Measurements from ENCODE around the gene VPS8. TPM values are rescaled to one million over a fixed set of nuclear protein-coding genes. Genes with fewer than 3 reads are reported as not detected.

VPS8 gene
- total and polyA plus RNA-seq, 3 experiments from 2014 or later: 19.6 to 30.2 (median 22.3) TPM

GRCh38 chr3:184808021-184808420 is 3.9 kb upstream of the VPS8 start:
- Histone ChIP-seq H3K9me3 (ENCODE audit: low read length) (no peaks in the 10 kb centered on the region), H3K4me1 (ENCODE audit: insufficient read depth, low read length) (peaks cover 13% of the 10 kb centered on the region), H3K27ac (ENCODE audit: low read depth, low read length) (no peak overlapping the region), H3K27me3 (ENCODE audit: insufficient read depth, low read length, poor library complexity, severe bottlenecking) (no peaks in the 10 kb centered on the region), H3K4me3 (ENCODE audit: low read length) (no peak overlapping the region), H3K36me3 (ENCODE audit: insufficient read depth, low read length) (no peaks in the 10 kb centered on the region)
- H3K27me3 Mint-ChIP-seq: peaks cover 2 to 5% of the 10 kb centered on the region in 2 donors
- ChIA-PET CTCF (interaction anchor here (0.8 kb wide), 1 partner anchor 10 kb away, joined by 3 read pairs; no protein-coding TSS in a partner anchor), POLR2A (no interaction called here)
- H3K9me3 Mint-ChIP-seq: peaks cover 0 to 2% (median 0%) of the 10 kb centered on the region in 5 donors
- DNase-seq: no peak
- H3K27ac Mint-ChIP-seq: no peak overlapping the region
- peaks cover 13 to 17% (median 17%) of the 10 kb centered on the region in 3 donors for H3K4me1 Mint-ChIP-seq
- peaks cover 0 to 7% (median 2%) of the 10 kb centered on the region in 3 donors for H3K36me3 Mint-ChIP-seq
- no peak overlapping the region for H3K4me3 Mint-ChIP-seq

- no peak overlapping the region for H3K27ac Mint-ChIP-seq
- H3K27me3 ChIP-seq (ENCODE audit: insufficient read depth, low read length, poor library complexity, severe bottlenecking): no peaks in the 10 kb centered on the region
- peak overlapping the region in 1 of 7 donors; percentile 52 for H3K4me3 Mint-ChIP-seq
- no peaks in the 10 kb centered on the region for H3K9me3 ChIP-seq (ENCODE audit: low read length)
- peaks cover 0 to 7% (median 3%) of the 10 kb centered on the region in 3 donors for H3K36me3 Mint-ChIP-seq
- H3K4me1 Mint-ChIP-seq: peaks cover 27 to 35% (median 34%) of the 10 kb centered on the region in 3 donors
- ChIA-PET POLR2A (no interaction called here), CTCF (no interaction called here)
- H3K36me3 ChIP-seq (ENCODE audit: insufficient read depth, low read length): no peaks in the 10 kb centered on the region
- peaks cover 31% of the 10 kb centered on the region for H3K4me1 ChIP-seq (ENCODE audit: insufficient read depth, low read length)
- peaks cover 0 to 2% (median 0%) of the 10 kb centered on the region in 5 donors for H3K9me3 Mint-ChIP-seq
- no peak overlapping the region for H3K4me3 ChIP-seq (ENCODE audit: low read length)
- no peak overlapping the region for H3K27ac ChIP-seq (ENCODE audit: low read depth, low read length)
- H3K27me3 Mint-ChIP-seq: peaks cover 2% of the 10 kb centered on the region in 2 donors
- no peak for DNase-seq
Observed at GRCh38 chr3:184810146-184810545, 1.8 kb upstream of the VPS8 start.

GRCh38 chr3:184811034-184811433 is 932 bp upstream of the VPS8 start:
- Histone ChIP-seq H3K4me3 (ENCODE audit: low read length) (no peak overlapping the region), H3K27me3 (ENCODE audit: insufficient read depth, low read length, poor library complexity, severe bottlenecking) (no peaks in the 10 kb centered on the region), H3K9me3 (ENCODE audit: low read length) (no peaks in the 10 kb centered on the region), H3K4me1 (ENCODE audit: insufficient read depth, low read length) (peaks cover 40% of the 10 kb centered on the region), H3K36me3 (ENCODE audit: insufficient read depth, low read length) (no peaks in the 10 kb centered on the region), H3K27ac (ENCODE audit: low read depth, low read length) (no peak overlapping the region)
- DNase-seq: no peak
- H3K9me3 Mint-ChIP-seq: peaks cover 0 to 2% (median 0%) of the 10 kb centered on the region in 5 donors
- H3K4me3 Mint-ChIP-seq: peak overlapping the region in 1 of 7 donors; percentile 11
- ChIA-PET CTCF (no interaction called here), POLR2A (no interaction called here)
- peak overlapping the region in 1 of 8 donors; percentile 4 for H3K27ac Mint-ChIP-seq
- peaks cover 0 to 2% of the 10 kb centered on the region in 2 donors for H3K27me3 Mint-ChIP-seq
- peaks cover 33 to 44% (median 42%) of the 10 kb centered on the region in 3 donors for H3K4me1 Mint-ChIP-seq
- H3K36me3 Mint-ChIP-seq: peaks cover 0 to 9% (median 3%) of the 10 kb centered on the region in 3 donors

- DNase-seq: no peak
Observed at GRCh38 chr3:184811663-184811998, 335 bp upstream of the VPS8 start.

GRCh38 chr3:184812662-184813042 is 686 bp downstream of the VPS8 start:
- Mint-ChIP-seq H3K4me1 (peaks cover 38 to 53% (median 52%) of the 10 kb centered on the region in 3 donors), H3K36me3 (peaks cover 0 to 22% (median 9%) of the 10 kb centered on the region in 3 donors), H3K27ac (peak overlapping the region; percentile 80 to 99 (median 96)), H3K9me3 (peaks cover 0 to 2% (median 0%) of the 10 kb centered on the region in 5 donors), H3K4me3 (peak overlapping the region; percentile 92 to 99 (median 97)), H3K27me3 (peaks cover 0 to 2% of the 10 kb centered on the region in 2 donors)
- no peaks in the 10 kb centered on the region for H3K9me3 ChIP-seq (ENCODE audit: low read length)
- POLR2A ChIA-PET: no interaction called here
- H3K36me3 ChIP-seq (ENCODE audit: insufficient read depth, low read length): no peaks in the 10 kb centered on the region
- peak in 3 of 5 donors; percentile 21 to 55 (median 23) for DNase-seq
- H3K27ac ChIP-seq (ENCODE audit: low read depth, low read length): peak overlapping the region; percentile 77
- H3K4me1 ChIP-seq (ENCODE audit: insufficient read depth, low read length): peaks cover 40% of the 10 kb centered on the region
- H3K4me3 ChIP-seq (ENCODE audit: low read length): peak overlapping the region; percentile 96
- H3K27me3 ChIP-seq (ENCODE audit: insufficient read depth, low read length, poor library complexity, severe bottlenecking): no peaks in the 10 kb centered on the region
- CTCF ChIA-PET: interaction anchor here (0.9 to 1.7 kb wide), 4 partner anchors 10 to 24 kb away, joined by 5 to 9 read pairs (median 5); no protein-coding TSS in a partner anchor

More at GRCh38 chr3:184811663-184811998, 335 bp upstream of the VPS8 start:
- H3K9me3 Mint-ChIP-seq: peaks cover 0 to 2% (median 0%) of the 10 kb centered on the region in 5 donors
- no peak overlapping the region for H3K27ac ChIP-seq (ENCODE audit: low read depth, low read length)
- ChIA-PET CTCF (interaction anchor here (0.9 to 1.2 kb wide), 3 partner anchors 9 to 25 kb away, joined by 5 read pairs; no protein-coding TSS in a partner anchor), POLR2A (no interaction called here)
- H3K27me3 ChIP-seq (ENCODE audit: insufficient read depth, low read length, poor library complexity, severe bottlenecking): no peaks in the 10 kb centered on the region
- H3K27ac Mint-ChIP-seq: peak overlapping the region in 6 of 8 donors; percentile 80 to 99 (median 96)
- H3K4me1 Mint-ChIP-seq: peaks cover 37 to 50% (median 48%) of the 10 kb centered on the region in 3 donors
- peaks cover 0 to 2% of the 10 kb centered on the region in 2 donors for H3K27me3 Mint-ChIP-seq
- peaks cover 0 to 15% (median 7%) of the 10 kb centered on the region in 3 donors for H3K36me3 Mint-ChIP-seq
- H3K36me3 ChIP-seq (ENCODE audit: insufficient read depth, low read length): no peaks in the 10 kb centered on the region
- H3K4me3 ChIP-seq (ENCODE audit: low read length): peak overlapping the region; percentile 96
- no peaks in the 10 kb centered on the region for H3K9me3 ChIP-seq (ENCODE audit: low read length)
- peak overlapping the region; percentile 92 to 99 (median 97) for H3K4me3 Mint-ChIP-seq
- peaks cover 40% of the 10 kb centered on the region for H3K4me1 ChIP-seq (ENCODE audit: insufficient read depth, low read length)

GRCh38 chr3:184813357-184813756 is 1.4 kb downstream of the VPS8 start:
- no peak for DNase-seq
- Mint-ChIP-seq H3K36me3 (peaks cover 0 to 22% (median 11%) of the 10 kb centered on the region in 3 donors), H3K4me3 (peak overlapping the region; percentile 92 to 99 (median 97)), H3K9me3 (peaks cover 0 to 2% (median 0%) of the 10 kb centered on the region in 5 donors), H3K27ac (peak overlapping the region in 7 of 8 donors; percentile 24 to 96 (median 61)), H3K4me1 (peaks cover 41 to 55% (median 53%) of the 10 kb centered on the region in 3 donors), H3K27me3 (peaks cover 0 to 2% of the 10 kb centered on the region in 2 donors)
- Histone ChIP-seq H3K27ac (ENCODE audit: low read depth, low read length) (peak overlapping the region; percentile 77), H3K9me3 (ENCODE audit: low read length) (no peaks in the 10 kb centered on the region), H3K4me3 (ENCODE audit: low read length) (peak overlapping the region; percentile 96), H3K27me3 (ENCODE audit: insufficient read depth, low read length, poor library complexity, severe bottlenecking) (no peaks in the 10 kb centered on the region), H3K4me1 (ENCODE audit: insufficient read depth, low read length) (peaks cover 40% of the 10 kb centered on the region), H3K36me3 (ENCODE audit: insufficient read depth, low read length) (no peaks in the 10 kb centered on the region)
- ChIA-PET POLR2A (interaction anchor here (0.5 kb wide), 1 partner anchor 100 kb away, joined by 3 read pairs; no protein-coding TSS in a partner anchor), CTCF (interaction anchor here (0.9 to 1.7 kb wide), 2 partner anchors 9 to 11 kb away, joined by 3 to 9 read pairs; no protein-coding TSS in a partner anchor)

GRCh38 chr3:184814214-184814613 is 2.2 kb downstream of the VPS8 start:
- Histone ChIP-seq H3K4me3 (ENCODE audit: low read length) (no peak overlapping the region), H3K4me1 (ENCODE audit: insufficient read depth, low read length) (peaks cover 40% of the 10 kb centered on the region), H3K27ac (ENCODE audit: low read depth, low read length) (no peak overlapping the region), H3K27me3 (ENCODE audit: insufficient read depth, low read length, poor library complexity, severe bottlenecking) (no peaks in the 10 kb centered on the region), H3K9me3 (ENCODE audit: low read length) (no peaks in the 10 kb centered on the region), H3K36me3 (ENCODE audit: insufficient read depth, low read length) (no peaks in the 10 kb centered on the region)
- Mint-ChIP-seq H3K4me3 (peak overlapping the region in 4 of 7 donors; percentile 38 to 97 (median 94)), H3K27me3 (peaks cover 0 to 2% of the 10 kb centered on the region in 2 donors), H3K4me1 (peaks cover 41 to 55% (median 53%) of the 10 kb centered on the region in 3 donors), H3K9me3 (peaks cover 0 to 2% (median 0%) of the 10 kb centered on the region in 5 donors), H3K27ac (peak overlapping the region in 2 of 8 donors; percentile 59 to 80), H3K36me3 (peaks cover 0 to 22% (median 11%) of the 10 kb centered on the region in 3 donors)
- ChIA-PET POLR2A (no interaction called here), CTCF (interaction anchor here (1.0 to 1.7 kb wide), 2 partner anchors 11 to 12 kb away, joined by 3 to 9 read pairs; no protein-coding TSS in a partner anchor)
- no peak for DNase-seq

Data from CD8-positive, alpha-beta memory T cell (primary cell).